ENCODE data around the gene SATB1.

GRCh38 chr3:18393906-18394305 lies 31.2 kb downstream of the SATB1 start:
- TF ChIP-seq POLR2AphosphoS5 (IDR thresholded peaks at IDR 0.05; ENCODE audit: borderline replicate concordance, low read depth, low read length) (no peak), EZH2 (IDR thresholded peaks at IDR 0.05) (no peak)
